GM18502 (cell line): ENCODE results near the gene ATXN1L.
"Not testable (repeated sequence)": the region's sequence is repeated elsewhere in the genome, so short reads cannot be mapped to it uniquely, and the experiment has no call there.

Experiments used
- ATAC-seq: cut with Tn5 transposase; IDR thresholded peaks from one replicate; pipeline ENCODE4 v1.9.1; 2021; ENCODE audit warnings: mild to moderate bottlenecking; ENCODE audit not compliant: unreplicated experiment, poor library complexity

Gene ATXN1L, protein sequence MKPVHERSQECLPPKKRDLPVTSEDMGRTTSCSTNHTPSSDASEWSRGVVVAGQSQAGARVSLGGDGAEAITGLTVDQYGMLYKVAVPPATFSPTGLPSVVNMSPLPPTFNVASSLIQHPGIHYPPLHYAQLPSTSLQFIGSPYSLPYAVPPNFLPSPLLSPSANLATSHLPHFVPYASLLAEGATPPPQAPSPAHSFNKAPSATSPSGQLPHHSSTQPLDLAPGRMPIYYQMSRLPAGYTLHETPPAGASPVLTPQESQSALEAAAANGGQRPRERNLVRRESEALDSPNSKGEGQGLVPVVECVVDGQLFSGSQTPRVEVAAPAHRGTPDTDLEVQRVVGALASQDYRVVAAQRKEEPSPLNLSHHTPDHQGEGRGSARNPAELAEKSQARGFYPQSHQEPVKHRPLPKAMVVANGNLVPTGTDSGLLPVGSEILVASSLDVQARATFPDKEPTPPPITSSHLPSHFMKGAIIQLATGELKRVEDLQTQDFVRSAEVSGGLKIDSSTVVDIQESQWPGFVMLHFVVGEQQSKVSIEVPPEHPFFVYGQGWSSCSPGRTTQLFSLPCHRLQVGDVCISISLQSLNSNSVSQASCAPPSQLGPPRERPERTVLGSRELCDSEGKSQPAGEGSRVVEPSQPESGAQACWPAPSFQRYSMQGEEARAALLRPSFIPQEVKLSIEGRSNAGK

DNA sequence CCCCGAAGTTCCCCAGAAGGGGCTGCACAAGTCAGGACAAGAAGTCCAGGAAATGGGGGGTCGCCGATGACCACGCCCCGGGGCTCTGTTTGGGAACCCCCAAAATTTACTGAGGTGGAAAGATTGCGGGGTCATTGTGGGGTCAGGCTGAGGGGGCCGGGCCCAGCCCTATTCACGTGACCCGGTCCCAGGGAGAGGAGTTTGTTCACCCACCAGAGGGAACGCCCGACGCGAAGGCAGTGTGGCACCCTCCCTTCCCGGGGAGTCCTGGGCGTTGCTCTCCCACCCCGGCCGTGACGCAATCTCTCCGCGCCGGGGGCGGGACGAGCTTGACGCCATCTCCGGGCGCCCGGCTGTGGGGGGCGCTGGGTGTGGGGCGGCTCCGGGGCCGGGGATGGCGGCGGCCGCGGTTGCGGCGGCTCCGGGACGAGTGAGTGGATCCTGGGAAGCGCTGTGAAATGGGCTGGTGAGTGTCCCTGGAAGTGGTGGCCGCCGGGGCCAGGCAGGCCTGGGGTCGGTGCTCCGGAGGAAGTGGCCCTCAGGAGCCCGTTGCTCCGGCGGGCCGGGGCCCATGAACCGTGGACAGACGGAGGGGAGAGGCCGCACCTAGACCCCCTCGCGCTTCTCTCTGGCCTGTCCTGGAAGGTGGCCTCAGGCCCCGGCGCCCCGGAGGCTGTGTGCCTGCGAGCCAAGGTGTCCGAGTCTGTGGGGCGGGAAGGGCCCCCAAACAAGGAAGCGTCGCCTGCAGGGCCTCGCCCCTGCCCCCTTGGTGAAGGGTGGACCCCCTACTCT, at the start of gene ATXN1L:
Gene ATXN1L, plus strand, starts transcription at position 338 of the 792 bp plus-strand sequence. CDS start 3,765 bp downstream, outside the sequence.
- peak; percentile 74 for ATAC-seq

DNA sequence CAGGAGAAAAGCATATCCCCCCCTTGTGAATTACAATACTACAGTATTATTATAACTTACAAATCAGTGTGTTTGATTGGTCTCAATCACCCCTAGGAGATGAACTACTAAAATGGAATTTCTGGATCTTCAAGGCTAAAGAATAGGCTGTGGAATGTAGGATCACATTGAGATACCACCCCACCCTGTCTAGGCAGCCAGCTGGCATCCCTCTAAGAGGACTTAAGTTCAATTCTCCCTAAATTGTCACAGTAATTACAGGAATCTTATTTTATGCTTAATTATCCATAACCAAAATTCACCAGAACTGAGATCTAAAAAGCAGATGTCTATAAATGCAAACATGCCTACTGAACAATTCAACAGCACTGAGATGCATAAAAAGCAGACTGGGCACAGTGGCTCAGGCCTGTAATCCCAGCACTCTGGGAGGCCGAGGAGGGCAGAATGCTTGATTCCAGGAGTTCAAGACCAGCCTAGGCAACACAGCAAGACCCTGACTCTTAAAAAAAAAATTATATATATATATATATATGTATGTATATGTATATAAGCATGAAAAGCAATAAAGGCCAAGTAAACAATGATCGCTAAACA, 49.2 kb upstream of the ATXN1L start:
- ATAC-seq: no peak

DNA sequence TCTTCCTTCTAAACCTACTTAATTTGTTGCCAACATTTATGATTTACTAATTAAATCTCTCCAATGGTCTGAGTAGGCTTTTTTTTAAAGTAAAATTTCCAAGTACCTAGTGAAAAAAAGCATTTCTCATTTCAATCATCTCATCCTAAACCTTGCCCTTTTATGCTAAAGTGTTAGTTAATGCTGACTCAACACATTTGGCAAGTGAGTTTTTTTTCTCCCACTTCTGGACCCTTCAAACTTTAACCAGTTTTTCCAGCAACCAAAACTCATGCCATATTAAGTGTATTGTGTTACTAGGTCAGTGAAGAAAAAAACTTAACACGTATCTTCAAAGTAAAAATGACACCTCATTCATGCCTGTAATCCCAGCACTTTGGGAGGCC, 42.5 kb upstream of the ATXN1L start:
- ATAC-seq: no peak

DNA sequence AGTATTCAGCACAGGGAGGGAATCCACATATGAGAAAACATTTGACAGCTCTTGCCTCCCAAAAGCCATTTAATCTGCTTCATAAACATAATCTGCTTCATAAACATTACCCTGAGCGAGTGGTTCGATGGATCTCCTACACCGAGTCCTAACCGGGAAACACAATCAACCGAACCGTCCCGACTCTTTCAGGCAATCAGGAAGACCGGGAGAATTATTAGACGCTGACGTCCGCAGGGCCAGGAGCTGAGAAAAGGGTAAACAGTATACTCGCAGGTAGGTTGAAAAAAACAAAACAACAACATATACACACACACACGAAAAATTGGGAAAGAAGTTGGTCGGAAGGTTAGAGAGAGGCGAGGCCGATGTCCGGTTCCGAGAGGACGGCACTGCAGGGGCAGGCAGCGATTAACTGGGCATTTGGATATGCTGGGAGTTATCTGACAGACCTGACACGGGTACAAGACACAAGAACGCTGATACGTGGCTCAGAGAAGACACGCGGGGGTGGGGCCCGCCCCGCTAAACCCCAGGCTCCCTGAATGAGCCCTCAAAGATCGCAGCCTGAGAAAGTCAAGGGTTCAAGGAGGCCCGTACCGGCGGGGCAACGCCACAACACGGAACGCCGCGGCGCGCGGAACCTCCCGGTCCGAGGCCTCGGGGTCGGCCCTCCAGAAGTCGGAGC, 37.7 kb upstream of the ATXN1L start:
- ATAC-seq: peak; percentile 34

DNA sequence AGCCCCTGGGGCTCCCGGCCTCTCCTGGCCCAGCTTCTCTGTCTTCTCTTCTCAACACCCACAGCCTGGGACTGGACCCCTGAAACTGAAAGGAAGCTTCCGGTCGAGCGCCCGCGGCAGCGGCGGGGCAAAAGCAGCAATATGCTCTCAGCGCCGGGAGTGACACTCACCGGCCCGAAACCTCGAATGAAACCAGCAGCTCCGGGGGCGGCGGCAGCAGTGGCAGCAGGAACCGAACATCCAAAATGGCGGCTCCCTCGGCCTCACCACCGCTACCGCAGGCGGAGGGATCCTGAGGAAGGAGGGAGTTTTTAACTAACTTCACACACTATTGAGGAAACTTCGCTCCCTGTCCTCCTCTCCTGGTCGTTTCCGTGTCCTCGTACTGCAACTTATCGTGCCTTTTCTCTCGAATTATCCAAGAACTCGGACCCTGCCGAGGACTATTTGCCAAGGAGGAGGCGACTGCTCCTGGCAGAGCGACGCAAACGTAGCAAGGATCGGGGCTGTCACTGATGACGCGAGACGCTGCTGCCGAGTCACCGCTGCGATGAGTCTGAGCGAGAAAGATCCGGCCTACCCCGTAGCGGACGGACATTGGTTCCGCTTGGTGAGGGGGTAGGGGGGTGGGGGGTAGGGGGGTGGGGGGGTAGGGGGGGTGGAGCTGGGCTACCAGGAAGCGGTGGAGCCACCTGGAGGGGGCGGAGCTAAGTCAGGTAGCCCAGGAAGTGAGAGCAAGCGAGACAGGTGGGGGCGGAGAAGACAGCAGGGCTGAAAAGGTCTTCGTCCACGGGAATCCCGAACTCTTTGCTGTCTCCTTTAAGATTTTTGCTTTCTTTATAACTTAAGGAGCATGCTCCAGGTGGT, 37.0 kb upstream of the ATXN1L start, which contains the start of gene AP1G1:
Gene AP1G1, minus strand, starts transcription at position 242 of the 867 bp plus-strand sequence. CDS start 19,355 bp downstream, outside the sequence.
- peak; percentile 78 for ATAC-seq

DNA sequence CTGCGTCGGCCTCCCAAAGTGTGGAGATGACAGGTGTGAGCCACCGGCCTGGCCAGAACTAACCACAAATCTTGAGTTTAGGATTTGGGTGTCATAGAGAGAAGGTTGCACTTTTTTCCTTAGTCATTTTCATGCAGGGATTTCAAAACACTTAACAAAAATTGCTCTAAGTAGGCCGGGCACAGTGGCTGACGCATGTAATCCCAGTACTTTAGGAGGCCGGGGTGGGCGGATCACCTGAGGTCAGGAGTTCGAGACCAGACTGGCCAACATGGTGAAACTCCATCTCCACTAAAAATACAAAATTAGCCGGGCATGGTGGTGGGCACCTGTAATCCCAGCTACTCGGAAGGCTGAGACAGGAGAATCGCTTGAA, 35.6 kb upstream of the ATXN1L start:
- ATAC-seq: not testable (repeated sequence)

DNA sequence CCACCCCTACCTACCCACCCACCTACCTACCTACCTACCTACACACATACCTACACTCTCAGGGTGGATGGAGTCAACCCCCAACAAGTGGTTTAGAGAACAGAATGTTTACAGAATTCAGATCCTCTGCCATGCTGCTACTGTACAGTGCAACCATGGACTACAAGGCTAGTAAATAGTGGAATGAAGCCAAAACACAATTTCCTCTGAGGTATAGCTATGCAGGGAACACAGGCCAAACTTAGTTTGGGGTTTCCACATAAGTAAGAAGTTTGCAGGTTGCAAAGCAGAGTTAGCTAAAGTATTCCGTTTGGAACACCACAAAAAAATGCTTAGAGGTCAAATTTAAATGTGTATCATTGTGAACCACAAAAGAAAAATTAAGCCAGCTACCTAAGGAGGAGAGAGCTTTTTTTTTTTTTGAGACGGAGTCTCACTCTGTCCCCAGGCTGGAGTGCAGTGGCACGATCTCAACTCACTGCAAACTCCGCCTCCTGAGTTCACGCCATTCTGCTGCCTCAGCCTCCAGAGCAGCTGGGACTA, 34.4 kb upstream of the ATXN1L start:
- ATAC-seq: no peak

DNA sequence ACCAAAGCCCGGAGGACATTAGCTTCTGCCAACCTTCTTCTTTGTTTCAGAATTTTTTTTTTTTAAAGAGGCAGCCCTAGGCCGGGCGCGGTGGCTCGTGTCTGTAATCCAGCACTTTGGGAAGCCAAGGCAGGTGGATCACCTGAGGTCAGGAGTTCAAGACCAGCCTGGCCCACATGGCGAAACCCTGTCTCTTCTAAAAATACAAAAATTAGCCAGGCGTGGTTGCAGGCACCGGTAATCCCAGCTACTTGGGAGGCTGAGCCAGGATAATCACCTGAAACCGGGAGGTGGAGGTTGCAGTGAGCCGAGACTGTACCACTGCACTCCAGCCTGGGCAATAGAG, 28.6 kb upstream of the ATXN1L start:
- peak; percentile 16 for ATAC-seq

DNA sequence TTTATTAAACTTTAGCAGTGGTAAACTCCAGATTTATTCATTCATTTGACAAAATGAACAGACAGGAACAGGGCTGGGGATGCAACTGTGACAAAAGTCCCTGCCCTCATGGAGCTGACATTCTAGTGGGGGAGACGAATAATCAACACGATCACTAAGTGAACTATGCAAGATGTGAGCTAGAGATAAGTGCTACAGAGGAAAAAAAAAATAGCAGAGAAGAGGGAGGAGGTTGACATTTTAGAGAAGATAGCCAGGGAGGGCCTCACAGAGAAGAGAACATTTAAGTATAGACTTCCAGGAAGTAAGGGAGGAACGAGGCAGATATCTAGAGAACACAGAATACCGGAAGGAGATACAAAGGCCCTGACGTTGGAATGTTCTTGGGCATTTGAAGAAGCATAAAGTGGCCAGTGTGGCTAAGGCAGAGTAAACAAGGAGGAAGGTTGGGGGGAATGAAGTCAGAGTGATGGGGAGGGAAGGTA, 19.2 kb upstream of the ATXN1L start:
- no peak for ATAC-seq

DNA sequence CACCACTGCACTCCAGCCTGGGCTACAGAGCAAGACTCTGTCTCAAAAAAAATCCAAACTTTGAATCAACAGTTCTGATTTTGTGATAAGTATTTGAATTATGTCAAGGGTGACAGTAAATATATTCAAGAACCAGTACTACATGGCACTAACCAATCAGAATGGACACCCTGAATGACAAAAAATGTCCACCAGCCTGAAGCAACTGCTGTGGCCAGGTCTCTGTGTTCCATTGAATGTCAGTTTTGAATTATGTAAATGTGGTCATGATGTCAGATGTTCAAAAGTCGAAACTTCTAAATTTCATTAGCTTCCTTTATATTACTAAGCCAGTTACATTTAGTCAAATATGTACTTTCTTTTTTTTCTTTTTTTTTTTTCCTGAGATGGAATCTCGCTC, 15.4 kb upstream of the ATXN1L start:
- ATAC-seq: no peak

DNA sequence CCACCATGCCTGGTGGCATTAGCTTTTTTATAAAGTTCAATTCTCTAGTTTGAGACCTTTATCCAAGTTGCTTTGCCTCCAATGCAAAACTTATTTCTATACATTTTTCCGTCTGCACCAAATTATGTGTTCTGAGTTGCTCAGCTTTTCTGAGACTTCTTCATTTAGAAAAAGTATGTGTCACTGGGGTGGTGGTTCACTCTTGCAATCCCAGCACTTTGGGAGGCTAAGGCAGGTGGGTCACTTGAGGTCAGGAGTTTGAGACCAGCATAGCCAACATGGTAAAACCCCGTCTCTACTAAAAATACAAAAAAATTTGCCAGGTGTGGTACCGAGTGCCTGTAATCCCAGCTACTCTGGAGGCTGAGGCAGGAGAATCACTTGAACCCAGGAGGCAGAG, 14.1 kb upstream of the ATXN1L start:
- not testable (repeated sequence) for ATAC-seq

DNA sequence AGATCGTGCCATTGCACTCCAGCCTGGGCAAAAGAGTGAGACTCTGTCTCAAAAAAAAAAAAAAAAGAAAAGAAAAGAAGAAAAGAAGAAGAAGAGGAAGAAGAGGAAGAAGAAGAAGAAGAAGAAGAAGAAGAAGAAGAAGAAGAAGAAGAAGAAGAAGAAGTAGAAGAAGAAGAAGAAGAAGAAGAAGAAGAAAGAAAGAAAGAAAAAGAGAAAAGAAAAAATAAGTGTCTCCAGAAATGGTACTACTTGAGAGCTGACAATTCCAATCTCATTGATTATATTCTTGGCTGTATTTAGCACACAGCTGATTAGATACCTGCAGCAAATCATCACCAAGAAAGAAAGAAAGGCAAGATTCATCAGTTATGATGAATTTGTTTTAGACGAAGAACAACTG, 13.7 kb upstream of the ATXN1L start:
- not testable (repeated sequence) for ATAC-seq

DNA sequence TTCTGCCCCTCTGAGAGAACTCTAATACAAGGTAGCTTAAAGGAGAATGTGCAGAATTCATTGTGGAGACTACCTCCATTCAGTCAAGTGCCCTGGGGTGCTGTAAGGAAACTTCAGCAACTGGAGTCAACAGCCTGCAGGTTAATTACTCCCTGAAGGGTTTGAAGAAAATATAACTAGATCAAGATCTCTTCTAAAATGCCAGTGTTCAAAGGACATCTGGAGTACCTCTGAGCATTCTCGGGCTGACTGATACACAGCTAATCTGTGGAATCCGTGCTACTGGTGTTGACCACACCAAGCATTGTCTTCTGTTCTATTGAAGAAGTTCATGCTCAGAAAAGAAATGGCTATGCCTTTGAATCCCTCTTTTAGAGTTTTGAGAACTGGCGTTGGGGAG, 11.5 kb upstream of the ATXN1L start:
- ATAC-seq: no peak

DNA sequence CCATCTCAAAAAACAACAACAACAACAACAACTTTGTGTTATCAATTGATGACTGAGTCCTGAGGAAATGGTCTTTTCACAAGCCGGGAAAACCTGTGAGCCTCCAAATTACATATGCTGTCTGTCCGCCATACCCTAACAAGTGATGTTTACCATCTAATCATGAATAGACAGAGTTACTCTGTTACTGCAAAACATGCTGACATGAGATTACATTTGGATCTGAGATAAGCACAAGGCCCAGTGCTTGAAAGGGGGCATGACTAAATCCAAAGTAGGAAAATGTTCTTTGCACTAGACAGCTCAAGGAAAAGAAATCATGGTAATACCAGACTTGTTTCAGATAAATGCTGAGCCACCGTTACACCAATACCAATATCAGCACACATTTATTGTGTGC, 8.6 kb upstream of the ATXN1L start:
- no peak for ATAC-seq

DNA sequence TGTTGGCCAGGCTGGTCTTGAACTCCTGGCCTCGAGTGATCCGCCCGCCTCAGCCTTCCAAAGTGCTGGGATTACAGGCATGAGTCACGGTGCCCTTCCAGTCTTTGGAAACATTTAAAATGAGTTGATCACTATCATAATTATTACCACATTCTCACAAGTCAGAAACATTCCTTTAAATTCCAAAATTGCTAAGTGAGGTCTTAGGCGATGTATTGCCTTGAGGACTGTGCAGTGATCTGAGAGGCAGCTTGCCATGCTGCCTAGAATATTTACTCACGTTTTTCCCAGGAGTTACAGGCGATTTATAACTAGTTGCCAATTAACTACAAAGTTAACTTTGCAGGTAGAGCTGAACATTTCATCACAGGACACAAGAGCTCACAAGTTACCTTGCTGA, 5.7 kb upstream of the ATXN1L start:
- no peak for ATAC-seq

DNA sequence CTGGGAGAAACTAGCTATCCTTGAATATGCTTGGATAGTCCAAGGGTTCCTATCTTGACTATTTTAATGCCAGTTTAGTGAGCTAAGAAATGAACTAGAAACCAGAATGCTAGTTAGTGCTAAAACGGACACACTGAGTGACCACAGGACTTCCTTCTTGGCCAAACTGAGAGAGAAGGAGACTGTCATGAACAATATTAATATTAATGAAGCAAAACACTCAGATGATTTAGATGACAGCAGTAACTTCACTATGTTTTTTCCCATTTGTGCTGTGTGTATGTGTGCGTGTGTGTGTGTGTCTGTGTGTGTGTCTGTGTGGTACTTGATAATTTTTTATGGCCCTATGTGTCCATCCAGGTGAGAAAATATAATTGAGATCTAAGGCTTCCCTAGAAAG, 2.2 kb upstream of the ATXN1L start:
- no peak for ATAC-seq

DNA sequence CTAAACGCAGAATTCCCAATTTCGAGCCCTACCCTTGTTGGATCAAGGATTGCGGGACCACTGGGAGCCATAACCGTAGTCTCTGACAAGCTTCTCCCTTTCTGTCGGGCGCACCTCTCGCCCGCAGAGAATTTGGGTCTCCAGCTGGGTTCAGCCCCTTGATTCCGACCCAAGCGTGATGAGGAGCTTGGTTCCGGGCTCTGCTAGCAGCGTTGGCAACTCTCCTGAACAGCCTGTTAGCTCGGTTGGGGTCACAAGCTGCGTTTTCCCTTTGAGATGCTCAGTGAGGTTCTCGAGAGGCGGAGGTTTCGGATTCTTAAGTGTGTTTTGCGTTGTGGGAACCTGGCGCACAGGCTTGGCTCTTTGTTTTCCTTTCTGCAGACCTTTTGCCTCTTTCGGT, 655 bp downstream of the ATXN1L start:
- ATAC-seq: peak; percentile 5

DNA sequence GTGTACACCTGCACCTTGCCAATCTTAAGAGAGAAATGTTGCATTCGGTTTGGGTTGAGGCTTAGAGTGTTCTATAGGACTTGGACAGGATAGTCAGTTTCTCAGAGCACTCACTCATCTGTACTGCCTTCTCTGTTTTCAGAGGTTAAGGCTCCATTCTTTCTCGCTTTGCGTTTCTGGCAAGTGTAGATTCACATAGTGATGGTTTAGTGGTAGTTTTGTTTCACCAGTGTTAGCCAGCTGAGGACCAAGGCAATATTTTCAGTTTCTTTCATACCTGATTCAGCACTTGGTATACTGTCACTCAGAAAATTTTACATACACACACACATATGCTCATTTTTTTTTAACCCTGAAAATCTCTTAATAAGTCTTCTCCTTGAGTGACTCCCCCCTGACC, 1.3 kb downstream of the ATXN1L start:
- no peak for ATAC-seq

DNA sequence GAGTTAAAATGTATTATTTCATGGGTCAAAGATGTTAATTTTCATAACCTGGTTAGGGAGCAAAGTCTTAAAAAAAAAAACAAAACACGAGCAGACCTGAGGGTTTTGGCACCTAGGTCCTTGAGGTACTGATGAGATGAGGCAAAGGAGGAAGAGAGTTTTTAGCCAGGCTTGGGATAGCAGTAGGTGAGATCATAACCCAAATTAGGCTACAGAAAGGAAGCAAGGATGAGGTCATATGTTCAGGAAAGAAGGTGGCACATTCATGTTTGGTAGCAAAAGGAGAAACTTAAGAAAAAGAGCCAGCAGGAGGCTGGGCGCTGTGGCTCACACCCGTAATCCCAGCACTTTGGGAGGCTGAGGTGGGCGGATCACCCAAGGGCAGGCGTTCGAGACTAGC, 2.8 kb downstream of the ATXN1L start:
- no peak for ATAC-seq
